HepG2 (cell line): Measurements from ENCODE around the gene CUL9. TPM values are rescaled to one million over a fixed set of nuclear protein-coding genes. Genes with fewer than 3 reads are reported as not detected.

ENCODE experiments used
- ARHGAP35 ChIP-seq: sonication (generic); formaldehyde crosslinking; IDR thresholded peaks from 2 replicates; pipeline ENCODE4 v1.9.0; 2022; ENCODE audit warnings: mild to moderate bottlenecking, inconsistent platforms, moderate library complexity, missing genetic modification reagents, borderline replicate concordance
- ARID2 ChIP-seq: sonication (generic); formaldehyde crosslinking; IDR thresholded peaks from 2 replicates; pipeline ENCODE4 v1.8.1; 2022; ENCODE audit warnings: mild to moderate bottlenecking, missing genetic modification reagents, borderline replicate concordance
- HES4 ChIP-seq: sonication (generic); formaldehyde crosslinking; IDR thresholded peaks from 2 replicates; pipeline ENCODE4 v1.9.0; 2021; ENCODE audit warnings: mild to moderate bottlenecking, missing genetic modification reagents, borderline replicate concordance
- HMG20A ChIP-seq: IDR thresholded peaks from 2 replicates; pipeline ENCODE4 v1.6.1; 2016; ENCODE audit warnings: borderline replicate concordance
- MEIS2 ChIP-seq: sonication (generic); formaldehyde crosslinking; IDR thresholded peaks from 2 replicates; pipeline ENCODE4 v1.9.0; 2021; ENCODE audit warnings: mild to moderate bottlenecking, missing genetic modification reagents
- NFAT5 ChIP-seq: sonication (generic); formaldehyde crosslinking; IDR thresholded peaks from 2 replicates; pipeline ENCODE4 v1.4.0; 2020; ENCODE audit warnings: missing genetic modification reagents
- NR2F2 ChIP-seq: IDR thresholded peaks from 2 replicates; pipeline ENCODE4 v1.6.1; 2012; ENCODE audit warnings: low read depth, inconsistent platforms, borderline replicate concordance
- RBM39 ChIP-seq: fragments of 200-400 bp; formaldehyde crosslinking; IDR thresholded peaks from one replicate; pipeline ENCODE4 v1.6.1; 2018; ENCODE audit warnings: antibody characterized with exemption, mild to moderate bottlenecking, low read depth, low read length; ENCODE audit not compliant: poor library complexity, severe bottlenecking
- TBX3 ChIP-seq: fragments of 450-650 bp; IDR thresholded peaks from 2 replicates; pipeline ENCODE4 v1.6.1; 2017; ENCODE audit warnings: antibody characterized with exemption, mild to moderate bottlenecking, inconsistent platforms, borderline replicate concordance
- TMF1 ChIP-seq: sonication (generic); formaldehyde crosslinking; IDR thresholded peaks from 2 replicates; pipeline ENCODE4 v1.8.1; 2022; ENCODE audit warnings: low read depth, missing genetic modification reagents
- ZBTB14 ChIP-seq: sonication (generic); formaldehyde crosslinking; IDR thresholded peaks from 2 replicates; pipeline ENCODE4 v1.4.0; 2020; ENCODE audit warnings: missing genetic modification reagents
- ZNF547 ChIP-seq: sonication (generic); formaldehyde crosslinking; IDR thresholded peaks from 2 replicates; pipeline ENCODE4 v1.5.1; 2020; ENCODE audit warnings: mild to moderate bottlenecking, missing genetic modification reagents
- ZNF549 ChIP-seq: sonication (generic); formaldehyde crosslinking; IDR thresholded peaks from 2 replicates; pipeline ENCODE4 v1.5.0; 2020; ENCODE audit warnings: missing genetic modification reagents
- ZNF687 ChIP-seq: sonication (generic); formaldehyde crosslinking; IDR thresholded peaks from 2 replicates; pipeline ENCODE4 v1.5.1; 2020; ENCODE audit warnings: mild to moderate bottlenecking, missing genetic modification reagents, moderate library complexity
- ZNF691 ChIP-seq: sonication (generic); formaldehyde crosslinking; IDR thresholded peaks from 2 replicates; pipeline ENCODE4 v1.4.0; 2020; ENCODE audit warnings: missing genetic modification reagents, low read depth, mild to moderate bottlenecking, borderline replicate concordance
- ZNF7 ChIP-seq: IDR thresholded peaks from 2 replicates; pipeline ENCODE4 v1.6.1; 2016; ENCODE audit warnings: missing biosample characterization, missing genetic modification reagents
- ZNF879 ChIP-seq: sonication (generic); formaldehyde crosslinking; IDR thresholded peaks from 2 replicates; pipeline ENCODE4 v1.8.1; 2023; ENCODE audit warnings: missing genetic modification reagents
- polyA plus RNA-seq, 8 experiments: library from polyadenylated mRNA; depleted of rRNA in 3 of 8; stranded (reverse) in 7 of 8; unstranded in 1 of 8; fragments of >200 nt; fragmentation: Illumina TruSeq in 4 of 8; extraction: Trizol in 4 of 8; gene quantifications; 2 replicates each; pipeline versions ENCODE4 v1.2.1 to v1.2.3, GENCODE V29; 2011 to 2016; ENCODE audit warnings: low read depth in 4 of 8, missing spikeins in 1 of 8, mixed read lengths in 1 of 8; ENCODE audit not compliant: insufficient read depth in 1 of 8
- total RNA-seq, 5 experiments: library from RNA; depleted of rRNA; stranded (reverse); fragments of >200 nt; fragmentation: Illumina TruSeq; extraction: Trizol; gene quantifications; 2 replicates each; pipeline ENCODE4 v1.2.3, GENCODE V29; 2016; ENCODE audit warnings: low read depth in 1 of 5

CUL9 gene
- total and polyA plus RNA-seq, 2 of the 13 experiments (the other 11 are each of a cell fraction or from before 2014, with no cell fraction given), result 11.4 to 13.7 TPM

- TF ChIP-seq NFAT5 (CRISPR knock-in tag) (peak; percentile 84), MEIS2 (CRISPR knock-in tag) (peak; percentile 80), ZNF7 (CRISPR knock-in tag) (no peak), TBX3 (no peak), HES4 (peak; percentile 85; the same call in 1 of the 2 replicates), ZNF691 (CRISPR knock-in tag) (0 out of 2 replicates have a peak, but pooled peaks have one; percentile 29), ARHGAP35 (CRISPR knock-in tag) (0 out of 2 replicates have a peak, but pooled peaks have one; percentile 16), NR2F2 (no peak), ZBTB14 (CRISPR knock-in tag) (no peak), ZNF687 (CRISPR knock-in tag) (peak; percentile 79), ARID2 (peak; percentile 71; the same call in 1 of the 2 replicates), ZNF879 (CRISPR knock-in tag) (0 out of 2 replicates have a peak, but pooled peaks have one; percentile 46), RBM39 (peak; percentile 41), HMG20A (CRISPR knock-in tag) (no peak), ZNF549 (no peak), TMF1 (CRISPR knock-in tag) (peak; percentile 86), ZNF547 (CRISPR knock-in tag) (peak; percentile 90)
These were observed 10.9 kb upstream of the CUL9 start, which contains the start of gene SRF (continued) for GRCh38 chr6:43170931-43171706.
